HL-60 (cell line): Measurements from ENCODE around the gene SERPINB7.

Experiments used
- DNase-seq, 2 experiments: peaks; one replicate each; pipeline ENCODE4 v3.0.0-alpha.2; 2010 to 2020; ENCODE audit warnings: low read depth in 1 of 2, low spot score in 1 of 2
- H3K27ac ChIP-seq: fragments of 250-450 bp; sonication (Bioruptor Pico); replicated peaks from 2 replicates; pipeline ENCODE4 v1.5.1; 2020; ENCODE audit warnings: mild to moderate bottlenecking, moderate library complexity
- H3K27me3 ChIP-seq: fragments of 250-450 bp; sonication (Bioruptor Pico); 2 replicates; pipeline ENCODE4 v1.5.1; 2021; ENCODE audit warnings: mild to moderate bottlenecking, moderate library complexity; ENCODE audit not compliant: insufficient read depth, poor library complexity, severe bottlenecking
- H3K4me3 ChIP-seq: replicated peaks from 2 replicates; pipeline ENCODE4 v1.5.1; 2011; ENCODE audit warnings: mild to moderate bottlenecking, control low read depth, low read length; ENCODE audit not compliant: insufficient read depth
- GABPA ChIP-seq: IDR thresholded peaks from 2 replicates; pipeline ENCODE4 v1.6.1; 2012; ENCODE audit warnings: low read depth
- POLR2AphosphoS5 ChIP-seq: IDR thresholded peaks from 2 replicates; pipeline ENCODE4 v1.6.1; 2012; ENCODE audit warnings: low read depth
- SPI1 ChIP-seq: IDR thresholded peaks from 2 replicates; pipeline ENCODE4 v1.6.1; 2012; ENCODE audit warnings: low read depth, mild to moderate bottlenecking, borderline replicate concordance
- TF ChIP-seq, protein P1 (sequence below): IDR thresholded peaks from one replicate; pipeline ENCODE4 v1.5.1; 2011; ENCODE audit warnings: low read length, control low read depth, inconsistent platforms; ENCODE audit not compliant: insufficient read depth
- TF ChIP-seq, protein P2 (sequence below): IDR thresholded peaks from 2 replicates; pipeline ENCODE4 v1.6.1; 2012; ENCODE audit warnings: low read depth; ENCODE audit not compliant: insufficient replicate concordance

The SERPINB7 gene

GRCh38 chr18:63801343-63801742, 26.1 kb downstream of the SERPINB7 start:
- Histone ChIP-seq H3K27me3 (peaks cover 2% of the 10 kb centered on the region), H3K27ac (no peak overlapping the region), H3K4me3 (no peak overlapping the region)
- DNase-seq = no peak
- TF ChIP-seq, protein P1, sequence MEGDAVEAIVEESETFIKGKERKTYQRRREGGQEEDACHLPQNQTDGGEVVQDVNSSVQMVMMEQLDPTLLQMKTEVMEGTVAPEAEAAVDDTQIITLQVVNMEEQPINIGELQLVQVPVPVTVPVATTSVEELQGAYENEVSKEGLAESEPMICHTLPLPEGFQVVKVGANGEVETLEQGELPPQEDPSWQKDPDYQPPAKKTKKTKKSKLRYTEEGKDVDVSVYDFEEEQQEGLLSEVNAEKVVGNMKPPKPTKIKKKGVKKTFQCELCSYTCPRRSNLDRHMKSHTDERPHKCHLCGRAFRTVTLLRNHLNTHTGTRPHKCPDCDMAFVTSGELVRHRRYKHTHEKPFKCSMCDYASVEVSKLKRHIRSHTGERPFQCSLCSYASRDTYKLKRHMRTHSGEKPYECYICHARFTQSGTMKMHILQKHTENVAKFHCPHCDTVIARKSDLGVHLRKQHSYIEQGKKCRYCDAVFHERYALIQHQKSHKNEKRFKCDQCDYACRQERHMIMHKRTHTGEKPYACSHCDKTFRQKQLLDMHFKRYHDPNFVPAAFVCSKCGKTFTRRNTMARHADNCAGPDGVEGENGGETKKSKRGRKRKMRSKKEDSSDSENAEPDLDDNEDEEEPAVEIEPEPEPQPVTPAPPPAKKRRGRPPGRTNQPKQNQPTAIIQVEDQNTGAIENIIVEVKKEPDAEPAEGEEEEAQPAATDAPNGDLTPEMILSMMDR = no peak
- no peak for TF ChIP-seq POLR2AphosphoS5
- TF ChIP-seq GABPA = no peak
- no peak for TF ChIP-seq SPI1
- TF ChIP-seq, protein P2, sequence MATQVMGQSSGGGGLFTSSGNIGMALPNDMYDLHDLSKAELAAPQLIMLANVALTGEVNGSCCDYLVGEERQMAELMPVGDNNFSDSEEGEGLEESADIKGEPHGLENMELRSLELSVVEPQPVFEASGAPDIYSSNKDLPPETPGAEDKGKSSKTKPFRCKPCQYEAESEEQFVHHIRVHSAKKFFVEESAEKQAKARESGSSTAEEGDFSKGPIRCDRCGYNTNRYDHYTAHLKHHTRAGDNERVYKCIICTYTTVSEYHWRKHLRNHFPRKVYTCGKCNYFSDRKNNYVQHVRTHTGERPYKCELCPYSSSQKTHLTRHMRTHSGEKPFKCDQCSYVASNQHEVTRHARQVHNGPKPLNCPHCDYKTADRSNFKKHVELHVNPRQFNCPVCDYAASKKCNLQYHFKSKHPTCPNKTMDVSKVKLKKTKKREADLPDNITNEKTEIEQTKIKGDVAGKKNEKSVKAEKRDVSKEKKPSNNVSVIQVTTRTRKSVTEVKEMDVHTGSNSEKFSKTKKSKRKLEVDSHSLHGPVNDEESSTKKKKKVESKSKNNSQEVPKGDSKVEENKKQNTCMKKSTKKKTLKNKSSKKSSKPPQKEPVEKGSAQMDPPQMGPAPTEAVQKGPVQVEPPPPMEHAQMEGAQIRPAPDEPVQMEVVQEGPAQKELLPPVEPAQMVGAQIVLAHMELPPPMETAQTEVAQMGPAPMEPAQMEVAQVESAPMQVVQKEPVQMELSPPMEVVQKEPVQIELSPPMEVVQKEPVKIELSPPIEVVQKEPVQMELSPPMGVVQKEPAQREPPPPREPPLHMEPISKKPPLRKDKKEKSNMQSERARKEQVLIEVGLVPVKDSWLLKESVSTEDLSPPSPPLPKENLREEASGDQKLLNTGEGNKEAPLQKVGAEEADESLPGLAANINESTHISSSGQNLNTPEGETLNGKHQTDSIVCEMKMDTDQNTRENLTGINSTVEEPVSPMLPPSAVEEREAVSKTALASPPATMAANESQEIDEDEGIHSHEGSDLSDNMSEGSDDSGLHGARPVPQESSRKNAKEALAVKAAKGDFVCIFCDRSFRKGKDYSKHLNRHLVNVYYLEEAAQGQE = no peak

DNA sequence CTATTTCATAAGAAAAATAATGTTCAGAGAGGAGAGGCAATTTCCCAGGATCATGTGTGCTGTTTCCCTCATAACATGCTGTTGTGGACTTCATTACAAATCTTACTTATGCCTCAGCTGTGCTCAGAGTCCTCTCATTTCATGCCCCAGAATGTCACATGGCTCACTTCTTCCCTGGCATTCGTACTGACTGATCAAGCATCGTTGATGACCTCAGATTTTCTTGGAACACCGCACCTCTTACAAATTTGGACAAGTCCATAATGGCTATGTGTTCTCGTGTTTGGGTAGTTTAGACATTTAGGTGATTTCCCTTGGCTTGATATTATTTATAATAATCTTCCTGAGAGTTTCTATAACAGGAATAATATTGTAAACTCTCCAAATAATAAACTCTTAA, 32.9 kb downstream of the SERPINB7 start:
- no peak overlapping the region for H3K27ac ChIP-seq
- peaks cover 7% of the 10 kb centered on the region for H3K27me3 ChIP-seq
- no peak overlapping the region for H3K4me3 ChIP-seq
- no peak for DNase-seq
- TF ChIP-seq, protein P2 = no peak
- no peak for TF ChIP-seq GABPA
- TF ChIP-seq, protein P1 = no peak
- no peak for TF ChIP-seq SPI1
- TF ChIP-seq POLR2AphosphoS5 = no peak

DNA sequence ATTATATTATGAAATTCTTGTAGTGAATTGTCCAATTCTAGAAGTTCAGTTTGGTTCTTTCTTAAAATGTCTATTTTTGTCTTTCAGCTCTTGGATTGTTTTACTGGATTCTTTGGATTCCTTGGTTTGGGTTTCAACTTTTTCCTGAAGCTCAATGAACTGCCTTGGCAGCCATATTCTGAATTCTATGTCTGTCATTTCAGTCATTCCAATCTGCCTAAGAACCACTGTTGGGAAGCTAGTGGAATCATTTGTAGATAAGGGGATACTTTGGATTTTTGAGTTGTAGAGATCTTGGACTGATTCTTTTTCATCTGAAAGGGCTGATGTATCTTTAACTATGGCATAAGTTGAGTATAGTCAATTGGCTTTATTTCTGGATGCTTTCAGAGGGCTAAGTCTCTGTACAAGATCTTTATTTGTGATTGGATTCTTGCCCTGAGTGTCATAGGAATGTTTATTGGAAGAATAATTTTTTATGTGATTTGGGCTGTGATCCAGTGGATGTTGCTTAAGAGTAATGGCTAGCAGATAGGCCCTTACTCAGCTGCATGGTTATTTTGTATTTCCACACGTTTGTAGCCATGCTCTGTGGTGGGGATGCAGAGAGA, 42.3 kb downstream of the SERPINB7 start:
- no peak for DNase-seq
- no peak overlapping the region for H3K27ac ChIP-seq

More for the DNA sequence above, 42.3 kb downstream of the SERPINB7 start:
- TF ChIP-seq SPI1 (no peak), POLR2AphosphoS5 (no peak), GABPA (no peak)
- TF ChIP-seq, protein P1 = no peak
- TF ChIP-seq, protein P2 = no peak
- Histone ChIP-seq H3K4me3 (no peak overlapping the region), H3K27me3 (no peaks in the 10 kb centered on the region)
